NCI-H2107 treated with DMSO at 0.1 percent for 48 hours (cell line): ENCODE data around the gene RAB3B.

ENCODE experiments used
- DNase-seq: peaks from one replicate; lab custom pipeline; 2025; ENCODE audit not compliant: unreplicated experiment; lab: John Stamatoyannopoulos, UW

The RAB3B gene

GRCh38 chr1:51957618-51958017 is 32.9 kb downstream of the RAB3B start:
- peak; percentile 51 for DNase-seq

DNA sequence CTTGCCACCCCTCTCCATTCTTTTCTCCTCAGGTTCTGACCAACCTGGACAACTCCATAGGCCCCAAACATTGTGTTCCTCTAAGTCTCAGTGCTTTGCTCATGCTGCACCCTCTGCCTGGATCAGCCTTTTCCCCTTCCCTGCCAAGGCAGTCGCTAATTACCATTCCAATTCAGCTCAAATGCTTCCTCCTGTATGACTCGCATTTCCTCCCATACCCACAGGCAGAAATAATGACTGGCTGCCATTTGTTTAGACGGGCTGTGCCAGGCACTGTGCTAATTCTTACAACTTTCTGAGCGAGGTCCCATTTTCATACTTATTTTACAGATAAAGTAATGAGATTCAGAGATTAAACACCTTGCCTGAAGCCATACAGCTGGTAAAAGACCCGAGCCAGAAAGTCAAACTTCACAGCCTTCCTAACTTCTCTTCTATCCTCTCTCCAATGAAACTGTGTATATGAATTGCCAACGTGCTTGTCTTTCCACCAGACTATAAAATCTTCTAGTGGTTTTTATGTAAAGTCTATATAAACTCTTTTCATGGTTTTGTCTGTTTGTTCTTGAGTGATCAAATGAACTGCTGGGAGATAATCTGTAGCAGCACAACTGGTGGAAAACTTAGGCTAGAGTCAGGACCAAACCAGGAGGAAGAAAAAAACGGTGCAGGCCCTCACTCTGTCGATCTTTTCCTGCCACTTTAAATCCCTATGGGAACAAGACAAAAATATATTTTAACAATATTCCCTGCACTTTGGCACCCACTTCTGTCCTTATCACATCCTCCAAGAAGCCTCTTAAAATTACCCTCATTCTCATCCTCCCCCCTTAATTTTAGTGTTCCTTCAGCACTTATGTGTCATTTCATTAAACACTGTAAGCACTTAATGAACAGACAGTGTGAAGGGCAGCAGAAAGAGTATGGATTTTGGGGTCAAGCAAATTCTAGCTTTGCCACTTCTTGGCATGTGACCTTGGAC is 33.7 kb downstream of the RAB3B start:
- DNase-seq: peak; percentile 79

DNA sequence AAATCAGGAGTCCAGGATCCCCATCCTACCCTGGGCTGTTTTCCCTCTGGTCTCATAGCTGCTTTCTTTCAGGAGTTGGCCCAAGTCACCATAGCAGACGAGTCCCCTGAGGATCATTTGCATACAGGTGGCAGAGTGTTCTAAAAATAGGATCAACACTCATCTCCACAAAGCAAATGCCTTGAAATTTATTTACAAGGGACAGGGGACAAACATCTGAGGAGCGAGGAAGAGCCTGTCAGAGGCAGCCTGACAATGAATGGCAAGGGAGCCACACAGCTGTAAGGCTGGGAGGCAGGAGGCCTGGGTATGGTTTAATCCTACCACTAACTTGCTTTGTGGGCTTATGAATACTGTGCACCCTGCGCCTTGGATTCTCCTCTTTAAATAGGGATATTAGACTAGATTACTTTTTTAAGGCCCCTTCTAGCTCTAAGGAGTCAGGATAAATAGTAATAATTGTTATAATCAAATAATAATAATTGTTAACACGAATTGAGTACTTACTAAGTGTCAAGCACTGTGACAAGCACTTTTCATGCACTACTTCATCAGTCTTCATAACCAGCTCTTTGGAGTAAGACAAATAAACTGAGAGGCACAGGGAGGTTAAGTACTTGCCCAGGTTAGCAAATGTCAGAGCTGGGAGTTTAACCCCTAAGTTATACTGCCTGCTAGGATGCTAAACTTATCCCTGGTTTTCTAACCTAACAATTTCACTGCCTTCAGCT is 34.5 kb downstream of the RAB3B start:
- peak; percentile 98 for DNase-seq

DNA sequence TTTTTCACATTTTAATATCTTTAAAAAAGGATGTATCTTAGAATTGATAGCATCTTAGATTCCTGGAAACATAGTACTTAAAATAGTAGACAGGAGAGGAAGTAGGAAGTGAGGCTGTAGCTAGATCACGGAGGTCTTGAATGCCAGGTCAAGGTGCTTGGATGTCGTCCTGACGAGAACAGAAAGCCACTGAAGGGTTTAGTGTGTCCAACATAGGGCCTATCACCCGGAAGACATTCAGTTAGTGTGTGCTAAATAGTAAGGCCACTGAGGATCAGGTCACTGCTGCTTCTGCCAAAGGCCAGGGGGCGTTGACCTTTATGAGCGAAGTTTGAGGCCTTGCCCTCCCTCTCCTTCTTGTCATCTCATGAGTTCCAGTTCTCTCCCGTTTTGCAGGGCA is 35.7 kb downstream of the RAB3B start:
- no peak for DNase-seq

DNA sequence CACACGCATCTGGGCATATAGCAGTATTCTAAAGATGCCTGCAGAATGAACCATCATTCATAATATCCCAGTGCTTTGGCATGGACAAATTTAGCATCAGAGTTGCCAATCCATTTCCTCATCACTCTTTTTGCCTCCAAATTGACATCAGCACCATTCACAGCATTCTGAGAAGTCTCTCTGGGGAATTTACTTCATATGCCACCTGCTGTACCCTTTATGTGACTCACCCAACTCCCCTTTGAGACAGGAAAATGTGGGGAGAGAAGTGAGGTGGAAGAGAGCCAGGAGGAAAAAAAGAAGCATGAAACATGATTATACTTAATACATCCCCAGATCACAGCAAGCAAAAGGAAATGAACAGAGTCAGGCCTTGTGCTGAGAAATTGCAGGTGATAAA is 37.4 kb downstream of the RAB3B start:
- peak; percentile 99 for DNase-seq

DNA sequence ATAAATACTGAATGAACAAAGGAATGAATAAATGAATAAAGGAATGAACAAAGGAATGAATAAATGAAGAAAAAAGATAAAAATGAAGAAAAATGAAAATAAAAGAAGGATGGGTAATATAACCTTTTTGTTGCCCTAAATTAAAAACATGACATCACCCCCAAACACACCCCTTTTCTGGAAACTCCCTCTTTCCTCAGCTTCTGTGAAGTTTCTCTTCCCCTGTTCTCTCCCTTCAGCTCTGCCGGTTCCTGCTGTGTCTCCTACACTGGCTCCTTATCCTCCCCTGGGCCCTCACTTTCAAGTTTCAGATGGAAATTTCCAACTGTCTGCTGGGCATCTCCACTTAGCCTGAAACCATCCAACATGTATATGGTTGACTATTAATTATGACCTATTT is 37.9 kb downstream of the RAB3B start:
- DNase-seq: no peak

- peak; percentile 79 for DNase-seq
These were observed 39.8 kb downstream of the RAB3B start for GRCh38 chr1:51950701-51951100.

- no peak for DNase-seq
These were observed 41.3 kb downstream of the RAB3B start for GRCh38 chr1:51949014-51949702.

- DNase-seq: no peak
These were observed 42.0 kb downstream of the RAB3B start for GRCh38 chr1:51948491-51948915.

GRCh38 chr1:51946300-51946699 is 44.2 kb downstream of the RAB3B start:
- no peak for DNase-seq

GRCh38 chr1:51945591-51945990 is 44.9 kb downstream of the RAB3B start:
- no peak for DNase-seq

GRCh38 chr1:51942281-51942680 is 48.2 kb downstream of the RAB3B start:
- no peak for DNase-seq

GRCh38 chr1:51941528-51941927 is 49.0 kb downstream of the RAB3B start:
- no peak for DNase-seq

DNA sequence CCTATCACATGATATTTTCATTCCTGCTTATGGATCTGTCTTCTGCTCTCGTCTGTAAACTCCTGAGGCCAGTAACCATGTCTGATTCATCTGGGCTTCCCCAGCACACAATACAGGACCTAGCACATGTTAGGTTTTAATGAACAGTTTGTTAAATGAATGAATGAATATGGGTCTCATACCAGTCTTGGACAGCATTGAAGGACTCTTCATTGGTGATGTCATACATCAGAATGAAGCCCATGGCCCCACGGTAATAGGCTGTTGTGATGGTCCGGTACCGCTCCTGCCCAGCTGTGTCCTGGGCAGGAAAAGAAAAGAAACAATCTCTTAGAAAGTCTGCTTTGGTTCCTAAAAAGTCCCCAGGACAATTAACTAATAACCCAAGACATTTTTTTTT is 53.4 kb downstream of the RAB3B start:
- no peak for DNase-seq

DNA sequence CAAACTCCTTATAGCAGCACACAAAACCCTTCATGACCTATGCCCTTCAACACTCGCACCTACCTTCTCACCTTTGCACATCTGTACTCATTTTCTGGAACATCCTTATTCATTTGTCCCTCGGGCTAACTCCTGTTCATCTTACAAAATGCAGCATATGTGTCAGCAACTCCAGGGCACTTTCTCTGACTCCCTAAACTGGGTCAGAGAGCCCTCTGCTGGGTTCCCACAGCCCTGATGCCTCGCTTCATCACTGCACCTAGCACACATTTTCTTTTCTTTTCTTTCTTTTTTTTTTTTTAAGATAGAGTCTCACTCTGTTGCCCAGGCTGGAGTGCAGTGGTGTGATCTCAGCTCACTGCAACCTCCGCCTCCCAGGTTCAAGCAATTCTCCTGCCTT is 54.0 kb downstream of the RAB3B start:
- DNase-seq: no peak

- DNase-seq: no peak
These were observed 57.2 kb downstream of the RAB3B start for GRCh38 chr1:51933344-51933743.

DNA sequence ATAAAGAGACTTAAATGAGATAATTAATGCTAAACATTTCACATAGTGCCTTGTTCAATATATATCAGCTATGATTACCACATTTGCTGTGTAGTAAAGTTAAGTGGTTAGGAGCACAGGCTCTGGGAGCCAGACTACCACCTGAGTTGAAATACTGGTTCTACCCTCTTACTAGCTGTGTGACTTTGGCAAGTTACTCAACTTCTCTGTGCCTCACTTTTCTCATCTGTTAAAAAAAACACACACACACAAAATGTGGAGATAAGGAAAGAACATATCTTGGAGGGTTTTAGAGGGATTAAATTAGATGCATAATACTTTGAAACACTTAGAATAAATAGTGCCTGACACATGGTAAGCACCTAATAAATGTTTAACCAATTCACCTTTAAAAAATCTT is 60.2 kb downstream of the RAB3B start:
- no peak for DNase-seq

DNA sequence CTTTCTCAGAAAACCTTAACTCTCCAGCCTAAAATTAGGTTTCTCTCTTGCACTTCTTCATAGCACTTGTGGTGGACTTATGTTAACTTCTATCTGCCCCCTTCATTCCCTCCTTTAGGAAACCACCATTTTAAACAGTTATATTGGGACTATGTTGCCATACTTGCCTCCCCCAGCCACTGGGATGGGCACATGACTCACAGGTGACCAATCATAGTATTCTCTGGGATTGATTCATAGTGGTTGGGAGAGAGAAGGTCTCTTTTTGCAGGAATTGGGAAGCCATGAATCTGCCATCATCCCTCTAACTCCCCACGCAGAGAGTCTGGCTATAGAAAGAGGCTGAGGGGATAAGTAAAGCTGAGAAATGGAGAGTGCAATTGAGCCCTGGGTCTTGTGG is 61.6 kb downstream of the RAB3B start:
- DNase-seq: no peak

DNA sequence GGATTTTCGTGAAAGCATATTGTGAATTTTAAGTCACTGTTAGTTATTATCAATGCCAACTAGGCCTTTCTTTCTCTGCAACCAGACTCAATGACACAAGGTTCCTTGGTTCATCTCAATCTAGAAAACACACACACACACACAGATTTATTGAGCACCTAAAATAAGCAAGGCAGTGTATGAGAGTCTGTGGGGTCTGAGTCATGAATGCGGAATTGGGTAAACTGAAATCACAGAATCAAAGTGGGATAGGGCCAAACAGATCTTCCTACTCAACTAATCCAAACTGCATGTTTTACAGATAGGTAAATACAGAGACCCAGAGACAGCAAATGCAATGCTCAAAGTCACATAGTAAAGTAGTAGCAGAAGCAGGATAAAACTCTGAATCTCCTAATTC is 63.5 kb downstream of the RAB3B start:
- no peak for DNase-seq

DNA sequence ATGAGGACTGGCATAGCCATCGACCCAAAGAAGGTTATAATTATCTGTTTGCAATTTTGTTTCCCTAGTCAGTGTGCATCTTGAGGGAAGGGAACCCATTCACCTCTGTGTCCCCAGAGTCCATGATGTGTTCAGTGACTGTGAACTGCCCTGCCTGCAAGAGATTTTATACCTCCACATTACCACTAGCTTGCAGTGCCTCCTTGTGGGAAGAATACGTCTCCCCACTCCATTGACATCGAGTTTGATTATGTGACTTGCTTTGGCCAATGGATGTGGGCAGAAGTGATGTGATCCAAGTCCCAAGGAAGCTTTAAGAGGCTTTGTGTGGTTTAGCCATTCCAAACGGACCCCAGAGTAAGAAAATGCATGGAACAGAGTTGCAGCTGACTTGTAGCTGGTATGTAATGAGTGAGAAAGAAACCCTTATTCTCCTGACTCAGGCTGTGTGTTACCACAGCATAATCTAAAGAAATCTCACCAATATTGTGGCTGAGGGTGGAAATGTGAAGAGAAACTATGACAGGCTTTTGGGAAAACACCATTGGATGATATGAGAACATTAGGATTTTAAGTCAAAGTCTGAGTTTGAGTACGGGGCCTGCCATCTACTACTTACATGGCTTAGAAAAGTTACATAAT is 64.2 kb downstream of the RAB3B start:
- no peak for DNase-seq

DNA sequence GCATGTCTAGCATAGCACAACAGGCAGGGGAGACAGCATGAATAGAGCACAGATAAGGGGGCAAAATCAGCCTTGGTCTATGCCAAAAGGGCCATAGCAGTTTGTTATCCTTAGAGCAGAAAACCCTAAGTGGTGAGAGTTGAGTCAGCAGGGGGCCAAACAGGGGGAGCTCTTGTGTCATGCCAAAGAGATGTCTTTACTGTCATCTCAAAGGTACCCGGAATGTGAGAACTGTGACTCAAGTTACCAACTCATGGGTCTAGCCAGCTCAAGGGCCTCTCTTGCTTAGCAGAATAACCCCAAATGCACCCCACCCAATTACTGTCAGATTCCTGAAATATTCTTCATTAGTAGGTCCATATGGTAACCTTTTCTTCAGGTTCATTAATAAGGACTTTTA is 66.0 kb downstream of the RAB3B start:
- DNase-seq: no peak
